SJCRH30 (cell line): ENCODE measurements around the gene GRID1. TPM values are rescaled to one million over a fixed set of nuclear protein-coding genes. Genes with fewer than 3 reads are reported as not detected.

Source experiments
- DNase-seq, 2 experiments: peaks; one replicate each; pipeline ENCODE4 v3.0.0-alpha.2; 2015 to 2020
- H3K27ac ChIP-seq: fragments of 250-450 bp; sonication (Bioruptor Pico); 2 replicates; pipeline ENCODE4 v1.5.1; 2020; ENCODE audit warnings: mild to moderate bottlenecking, moderate library complexity
- H3K27me3 ChIP-seq: fragments of 250-450 bp; sonication (Bioruptor Pico); 2 replicates; pipeline ENCODE4 v1.5.1; 2020; ENCODE audit warnings: mild to moderate bottlenecking, moderate library complexity
- H3K36me3 ChIP-seq: fragments of 250-450 bp; sonication (Bioruptor Pico); 2 replicates; pipeline ENCODE4 v1.5.1; 2020; ENCODE audit warnings: mild to moderate bottlenecking, moderate library complexity
- H3K4me1 ChIP-seq: fragments of 250-450 bp; sonication (Bioruptor Pico); 2 replicates; pipeline ENCODE4 v1.5.1; 2020; ENCODE audit warnings: mild to moderate bottlenecking, moderate library complexity
- H3K4me3 ChIP-seq: fragments of 250-450 bp; sonication (Bioruptor Pico); 2 replicates; pipeline ENCODE4 v1.5.1; 2020; ENCODE audit warnings: mild to moderate bottlenecking, moderate library complexity
- H3K9me3 ChIP-seq: fragments of 250-450 bp; sonication (Bioruptor Pico); replicated peaks from 2 replicates; pipeline ENCODE4 v1.5.1; 2020; ENCODE audit warnings: mild to moderate bottlenecking, moderate library complexity
- total RNA-seq: library from RNA; depleted of rRNA; stranded (reverse); fragments of >200 nt; shearing (Covaris generic); gene quantifications from 2 replicates; pipeline ENCODE4 v1.2.3, GENCODE V29; 2014

The GRID1 gene
- total RNA-seq, 1 experiment from 2014 or later: not detected

DNA sequence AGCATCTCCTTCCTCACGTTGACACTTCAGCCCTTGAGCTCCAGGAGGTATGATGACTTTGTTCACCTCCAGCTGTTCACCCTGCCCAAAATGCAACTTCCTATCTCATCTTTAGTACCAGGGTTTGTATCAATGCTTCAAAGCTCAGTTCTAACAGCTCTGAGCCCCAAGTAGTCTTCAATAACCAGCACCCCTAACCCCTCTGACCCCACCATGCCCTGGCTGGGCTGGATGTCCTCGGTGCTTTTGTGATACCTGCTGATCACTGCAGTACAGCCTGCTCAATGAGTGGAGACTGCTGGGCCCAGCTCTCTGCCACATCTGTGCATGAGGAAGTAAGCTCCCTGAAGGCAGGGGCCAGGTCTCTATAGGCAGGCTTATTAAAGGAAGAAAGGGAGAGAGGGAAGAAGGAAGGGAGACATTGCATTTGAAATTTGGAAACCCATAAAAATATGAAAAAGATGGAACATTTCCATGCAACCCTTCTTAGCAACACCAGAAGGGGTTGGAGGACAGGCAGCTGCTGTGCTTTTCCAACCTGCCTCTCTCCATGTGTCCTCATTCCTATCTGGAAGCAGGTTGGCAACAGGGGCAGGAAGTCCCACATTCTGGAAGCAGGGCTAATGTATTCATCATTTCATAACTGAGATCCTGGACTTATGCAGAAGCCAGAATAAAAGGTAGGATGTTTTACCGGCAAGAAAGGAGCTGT lies 756.1 kb downstream of the GRID1 start:
- Histone ChIP-seq H3K36me3 (no peaks in the 10 kb centered on the region), H3K27me3 (no peaks in the 10 kb centered on the region), H3K4me1 (no peaks in the 10 kb centered on the region), H3K27ac (no peak overlapping the region), H3K4me3 (no peak overlapping the region), H3K9me3 (no peaks in the 10 kb centered on the region)
- no peak for DNase-seq

DNA sequence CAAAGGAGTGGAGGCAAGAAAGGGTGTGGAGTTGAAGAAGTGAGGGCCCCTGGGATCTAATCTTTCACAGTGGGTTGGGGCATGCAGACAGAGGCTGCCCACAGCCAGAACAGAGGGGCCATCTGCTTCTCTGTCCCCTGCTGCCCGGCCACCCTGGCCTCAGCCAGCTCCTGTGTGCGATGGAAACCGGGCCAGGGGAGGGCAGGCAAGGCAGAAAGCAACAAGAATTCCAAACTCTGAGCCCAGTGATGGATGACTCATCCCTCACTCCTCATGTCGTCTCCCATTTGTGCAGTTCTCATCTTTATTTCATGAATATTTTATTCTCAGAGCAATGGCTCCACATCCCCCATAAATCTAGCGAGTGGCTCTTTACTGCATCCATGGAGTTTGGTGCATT lies 757.1 kb downstream of the GRID1 start:
- no peak for DNase-seq
- Histone ChIP-seq H3K9me3 (no peaks in the 10 kb centered on the region), H3K4me3 (no peak overlapping the region)

DNA sequence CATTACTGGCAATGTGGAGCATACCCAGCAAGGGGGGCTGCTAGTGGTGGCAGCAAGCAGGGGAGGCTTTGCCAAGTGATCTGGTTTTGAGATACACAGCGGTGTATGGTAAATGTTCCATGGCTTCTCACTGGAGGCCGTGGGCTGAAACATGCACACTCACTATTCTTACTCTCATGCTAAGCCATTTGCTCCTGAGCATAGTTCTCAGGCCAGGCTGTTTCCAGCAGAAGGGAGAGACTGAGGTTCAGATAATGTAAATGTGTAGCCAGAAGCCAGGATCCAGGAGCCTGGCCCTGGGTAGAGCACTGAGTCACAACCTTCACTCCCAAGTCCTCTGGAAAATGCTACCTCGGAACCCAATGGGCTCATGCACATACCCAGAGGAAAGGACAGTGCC lies 757.9 kb downstream of the GRID1 start:
- DNase-seq: no peak
- no peaks in the 10 kb centered on the region for H3K4me1 ChIP-seq
- no peaks in the 10 kb centered on the region for H3K27me3 ChIP-seq
- H3K27ac ChIP-seq: no peak overlapping the region
- no peaks in the 10 kb centered on the region for H3K36me3 ChIP-seq
- no peaks in the 10 kb centered on the region for H3K9me3 ChIP-seq
- H3K4me3 ChIP-seq: no peak overlapping the region

More for the DNA sequence above, 757.1 kb downstream of the GRID1 start:
- Histone ChIP-seq H3K27me3 (no peaks in the 10 kb centered on the region), H3K4me1 (no peaks in the 10 kb centered on the region), H3K36me3 (no peaks in the 10 kb centered on the region), H3K27ac (no peak overlapping the region)

DNA sequence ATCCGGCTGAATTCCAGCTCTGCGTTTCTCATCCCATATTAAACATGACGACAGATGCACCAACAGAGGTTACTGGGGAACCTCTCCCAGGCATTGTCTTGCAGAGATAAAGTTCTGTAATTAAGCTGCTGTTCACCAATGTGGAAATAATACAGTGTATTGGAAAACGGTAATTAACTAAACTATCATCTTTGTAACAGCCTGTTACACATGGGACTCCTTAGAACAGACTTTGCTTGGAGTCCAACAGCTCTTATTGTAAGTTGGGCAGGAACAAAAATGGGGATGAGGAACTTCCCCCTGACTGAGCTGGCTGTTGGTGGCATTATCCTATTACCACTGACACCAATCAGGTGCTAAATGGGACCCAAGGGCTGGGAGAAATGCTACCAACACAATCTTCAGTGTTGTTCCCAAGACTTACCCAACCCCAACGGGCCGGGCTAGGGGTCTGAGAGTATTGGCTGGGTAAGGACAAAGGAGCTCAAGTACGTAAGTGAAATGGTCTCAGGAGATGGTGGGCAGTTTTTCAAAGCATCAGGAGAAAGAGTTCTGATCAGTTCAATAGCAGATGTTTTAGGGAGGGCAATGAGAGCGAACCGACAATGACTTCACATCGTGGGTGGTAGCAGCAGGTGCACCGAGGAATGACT lies 759.4 kb downstream of the GRID1 start:
- no peak for DNase-seq
- Histone ChIP-seq H3K4me1 (no peaks in the 10 kb centered on the region), H3K9me3 (no peaks in the 10 kb centered on the region), H3K36me3 (no peaks in the 10 kb centered on the region), H3K4me3 (no peak overlapping the region), H3K27me3 (no peaks in the 10 kb centered on the region), H3K27ac (no peak overlapping the region)

DNA sequence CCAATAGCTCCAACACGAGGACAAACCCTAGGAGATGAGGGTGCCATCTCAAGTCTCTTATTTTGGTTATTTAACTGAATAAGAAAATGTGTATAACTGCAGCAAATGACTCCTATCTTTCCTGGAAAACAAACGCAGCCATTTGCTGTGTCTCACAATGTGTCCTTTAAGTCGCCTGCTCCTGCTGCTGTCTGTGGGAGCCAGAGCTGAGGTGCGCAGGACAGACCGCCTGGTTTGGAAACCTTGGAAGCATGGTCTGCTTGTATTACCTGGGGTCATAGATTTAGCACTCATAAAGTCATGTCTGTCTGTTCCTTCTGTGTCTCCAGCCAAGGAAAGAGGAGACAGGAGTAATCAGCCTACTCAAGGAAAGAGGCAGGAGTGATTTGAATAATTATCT lies 760.2 kb downstream of the GRID1 start:
- Histone ChIP-seq H3K9me3 (no peaks in the 10 kb centered on the region), H3K27me3 (no peaks in the 10 kb centered on the region), H3K4me3 (no peak overlapping the region), H3K4me1 (no peaks in the 10 kb centered on the region), H3K36me3 (no peaks in the 10 kb centered on the region), H3K27ac (no peak overlapping the region)
- no peak for DNase-seq

DNA sequence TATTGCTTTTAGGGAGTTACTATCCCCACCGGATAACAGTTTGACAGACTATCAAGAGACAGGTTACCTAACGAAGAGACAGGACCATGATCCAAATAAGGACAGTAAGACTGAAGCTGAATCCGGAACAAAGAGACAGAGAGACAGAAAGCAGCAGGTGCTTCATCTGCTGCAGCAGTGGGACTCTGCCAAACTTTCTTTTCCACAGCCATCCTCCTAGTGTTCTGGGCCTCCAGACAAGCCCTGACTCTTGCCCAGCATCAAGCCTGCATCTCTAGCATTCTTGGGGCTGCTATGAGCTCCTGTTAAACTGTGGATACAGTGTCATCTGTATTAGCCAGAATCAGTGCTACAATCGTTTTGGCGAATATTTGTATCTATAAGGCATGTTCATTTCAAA lies 761.7 kb downstream of the GRID1 start:
- no peak for DNase-seq
- H3K4me3 ChIP-seq: no peak overlapping the region

DNA sequence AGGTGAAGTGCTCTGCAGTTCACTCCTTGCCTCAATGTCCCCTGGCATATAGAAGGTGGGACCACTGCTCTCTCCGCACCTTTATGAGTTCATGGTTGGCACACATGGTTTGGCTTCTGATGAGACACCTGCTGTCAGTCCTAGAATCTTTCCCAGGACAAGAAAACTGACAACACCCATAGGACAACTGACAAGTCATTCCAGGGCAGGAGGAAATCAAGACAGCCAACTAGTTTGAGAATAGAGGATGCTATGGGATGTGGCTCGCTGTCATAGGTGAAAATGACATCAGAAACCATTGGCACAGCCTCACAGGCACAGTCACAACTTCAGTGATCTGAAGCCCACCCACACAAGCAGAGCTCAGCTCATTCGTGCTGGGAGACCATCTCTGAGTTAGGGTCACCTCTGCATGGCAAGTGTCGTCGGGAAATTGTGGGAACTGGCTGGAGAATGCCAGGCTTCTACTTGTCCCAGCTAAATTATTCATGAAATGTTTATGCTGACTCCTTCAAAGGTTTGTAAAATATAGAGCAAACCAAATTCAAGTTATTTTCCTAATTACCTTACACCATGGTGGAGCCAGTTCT lies 762.4 kb downstream of the GRID1 start:
- no peak overlapping the region for H3K27ac ChIP-seq
- no peaks in the 10 kb centered on the region for H3K27me3 ChIP-seq
- no peaks in the 10 kb centered on the region for H3K36me3 ChIP-seq
- H3K4me1 ChIP-seq: no peaks in the 10 kb centered on the region
- no peak overlapping the region for H3K4me3 ChIP-seq
- H3K9me3 ChIP-seq: no peaks in the 10 kb centered on the region
- DNase-seq: no peak

More for the DNA sequence above, 761.7 kb downstream of the GRID1 start:
- no peaks in the 10 kb centered on the region for H3K4me1 ChIP-seq
- H3K36me3 ChIP-seq: no peaks in the 10 kb centered on the region
- H3K27ac ChIP-seq: no peak overlapping the region
- H3K9me3 ChIP-seq: no peaks in the 10 kb centered on the region
- no peaks in the 10 kb centered on the region for H3K27me3 ChIP-seq

DNA sequence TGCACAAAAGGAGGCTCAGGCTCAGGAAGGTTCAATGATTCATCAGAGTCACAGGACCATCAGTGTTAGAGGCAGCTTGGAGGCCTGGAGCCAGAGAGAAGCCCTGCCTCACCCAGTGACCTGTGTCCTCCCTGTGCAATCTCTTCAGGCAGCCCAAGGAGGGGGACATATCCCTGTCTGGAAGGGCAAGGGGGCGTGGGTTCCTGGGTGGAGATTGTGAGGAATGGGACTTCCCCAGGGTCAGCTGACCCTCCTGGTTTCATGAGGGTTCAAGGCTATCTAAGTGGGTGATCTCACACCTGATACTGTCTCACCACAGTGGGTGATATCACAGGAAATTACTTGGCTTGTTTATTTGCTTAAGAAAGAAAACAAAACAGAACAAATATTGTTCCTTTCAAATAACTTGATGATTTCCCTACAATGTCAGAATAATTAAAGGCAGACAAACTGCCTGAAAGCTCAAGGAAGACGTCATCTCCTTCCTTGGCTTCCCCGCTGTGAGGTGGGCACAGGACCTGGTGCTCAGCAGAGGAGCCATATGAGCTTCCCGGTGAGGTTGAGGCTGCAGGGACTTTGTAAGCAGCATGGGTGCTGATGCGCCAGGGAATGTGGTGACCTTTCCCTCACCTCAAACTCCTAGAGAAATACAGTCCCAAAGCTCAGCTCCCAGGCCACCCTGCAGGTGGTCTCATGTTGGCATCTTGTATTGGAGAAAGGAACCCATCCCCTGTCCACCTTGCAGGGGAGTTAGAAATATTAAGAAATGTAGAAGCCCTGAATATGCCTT lies 763.2 kb downstream of the GRID1 start:
- Histone ChIP-seq H3K9me3 (no peaks in the 10 kb centered on the region), H3K4me1 (no peaks in the 10 kb centered on the region), H3K4me3 (no peak overlapping the region), H3K27me3 (no peaks in the 10 kb centered on the region), H3K36me3 (no peaks in the 10 kb centered on the region), H3K27ac (no peak overlapping the region)
- no peak for DNase-seq

DNA sequence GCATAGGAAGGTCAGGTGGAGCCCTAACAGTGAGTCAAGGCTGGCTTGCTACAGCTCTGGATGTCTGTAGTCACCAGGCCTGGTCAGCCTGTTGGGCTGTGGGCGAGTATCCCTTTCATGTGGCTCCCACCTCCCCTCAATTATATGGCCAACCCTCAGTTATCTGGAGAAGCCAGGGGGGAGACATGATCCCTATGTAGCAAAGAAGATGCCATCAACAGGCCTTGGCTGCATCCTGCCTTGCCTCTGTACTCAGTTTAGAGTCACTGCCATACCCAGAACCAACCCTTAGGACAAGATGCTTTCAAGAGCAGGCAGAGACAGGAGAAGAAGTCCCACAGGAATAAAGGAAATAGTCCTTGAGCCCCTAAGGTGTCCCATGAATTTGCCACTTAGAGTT lies 763.9 kb downstream of the GRID1 start:
- no peak overlapping the region for H3K4me3 ChIP-seq
- H3K9me3 ChIP-seq: no peaks in the 10 kb centered on the region
- H3K27ac ChIP-seq: no peak overlapping the region
- no peaks in the 10 kb centered on the region for H3K36me3 ChIP-seq
- no peaks in the 10 kb centered on the region for H3K4me1 ChIP-seq
- H3K27me3 ChIP-seq: no peaks in the 10 kb centered on the region
- DNase-seq: no peak

DNA sequence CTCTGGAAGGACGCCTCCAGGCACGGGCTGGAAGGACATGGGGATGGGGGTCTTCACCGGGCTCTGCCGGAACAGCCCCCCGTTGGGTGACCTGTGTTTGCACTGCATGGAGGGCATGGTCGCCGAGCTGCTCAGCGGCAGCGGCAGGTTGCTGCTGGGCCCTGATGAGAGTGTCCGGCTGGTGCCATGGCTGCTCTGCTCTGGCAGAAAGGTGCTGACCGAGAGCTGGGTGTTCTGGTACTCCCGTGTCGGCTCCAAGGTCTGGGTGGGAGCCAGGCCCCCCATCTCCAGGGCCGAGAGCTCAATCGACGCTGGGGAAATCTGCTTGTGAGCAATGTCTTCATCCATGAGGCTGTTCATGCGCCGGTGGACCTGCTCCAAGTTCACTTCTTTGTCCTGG lies 764.3 kb downstream of the GRID1 start:
- Histone ChIP-seq H3K27ac (no peak overlapping the region), H3K4me1 (no peaks in the 10 kb centered on the region), H3K4me3 (no peak overlapping the region), H3K36me3 (no peaks in the 10 kb centered on the region), H3K27me3 (no peaks in the 10 kb centered on the region), H3K9me3 (no peaks in the 10 kb centered on the region)
- DNase-seq: no peak

DNA sequence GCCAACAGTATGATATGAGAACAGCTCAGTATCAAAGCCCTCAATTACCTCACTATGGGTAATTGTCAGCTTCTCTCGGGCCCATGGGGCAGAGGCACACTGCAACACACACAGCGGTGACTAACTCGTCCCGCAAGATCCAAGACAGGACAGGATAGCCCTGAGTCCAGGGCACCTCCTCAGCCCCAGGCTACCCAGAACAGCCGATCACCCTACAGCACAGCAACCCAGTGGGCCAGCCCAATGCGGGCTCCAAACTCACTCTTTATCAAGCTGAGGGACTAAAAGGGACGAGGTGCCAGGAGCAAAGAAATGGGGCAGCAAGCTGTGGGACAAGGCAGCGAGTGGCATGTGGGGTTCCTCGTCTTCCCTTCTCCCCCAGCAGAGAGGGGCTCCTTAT lies 765.1 kb downstream of the GRID1 start:
- Histone ChIP-seq H3K9me3 (no peaks in the 10 kb centered on the region), H3K27ac (no peak overlapping the region), H3K4me3 (no peak overlapping the region), H3K36me3 (no peaks in the 10 kb centered on the region), H3K27me3 (no peaks in the 10 kb centered on the region), H3K4me1 (no peaks in the 10 kb centered on the region)
- no peak for DNase-seq

DNA sequence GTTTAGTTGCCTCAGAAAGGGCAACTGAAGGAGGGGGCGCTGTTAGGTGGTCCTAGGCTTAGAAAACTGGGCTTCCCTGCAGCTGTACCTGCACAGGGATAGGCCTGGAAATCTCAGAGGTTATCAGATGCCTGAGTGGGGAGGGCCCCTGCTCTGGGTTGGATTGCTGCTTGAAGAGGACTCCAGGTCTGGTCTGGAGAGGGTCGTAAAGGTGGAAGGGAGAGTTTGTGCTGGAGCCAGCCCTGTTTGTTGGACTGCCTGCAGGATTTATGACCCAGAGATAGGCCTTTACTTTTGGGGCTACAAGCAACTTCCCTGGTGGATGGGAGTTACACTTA lies 765.9 kb downstream of the GRID1 start:
- no peaks in the 10 kb centered on the region for H3K9me3 ChIP-seq
- no peak overlapping the region for H3K4me3 ChIP-seq
- H3K27me3 ChIP-seq: no peaks in the 10 kb centered on the region
- H3K27ac ChIP-seq: no peak overlapping the region
- no peaks in the 10 kb centered on the region for H3K36me3 ChIP-seq
- DNase-seq: no peak
- no peaks in the 10 kb centered on the region for H3K4me1 ChIP-seq

DNA sequence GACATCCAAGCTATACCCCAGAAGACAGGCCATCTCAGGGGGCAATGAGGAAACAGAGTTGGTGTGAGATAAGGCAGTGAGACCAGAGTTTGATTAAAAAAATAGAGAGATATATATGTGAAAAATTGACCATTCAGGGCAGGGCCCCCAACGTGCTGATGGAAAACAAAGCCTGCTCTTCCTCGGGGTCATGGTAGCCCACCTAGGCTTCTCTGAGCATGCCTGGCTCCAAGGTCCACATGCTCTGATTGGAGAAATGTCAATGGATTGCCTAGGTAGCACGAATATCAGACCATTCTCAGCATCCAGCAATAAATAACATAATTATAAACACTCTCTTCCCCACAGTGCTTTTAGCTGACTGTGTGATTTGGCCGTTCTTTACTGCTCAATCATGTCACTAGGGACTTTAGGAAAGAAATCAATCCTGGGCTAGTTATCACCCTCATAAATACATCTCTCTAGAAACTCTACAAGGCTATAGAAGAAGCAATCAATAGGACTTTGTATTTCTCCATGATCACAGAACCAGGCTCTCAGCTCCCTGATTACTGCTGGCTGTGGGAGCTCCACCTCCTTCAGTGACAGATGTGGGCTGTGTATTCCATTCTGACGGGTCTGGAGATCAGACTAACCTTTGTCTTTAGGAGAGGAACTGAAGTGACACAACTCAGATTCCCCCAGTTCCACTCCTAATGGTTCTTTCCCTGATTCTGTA lies 766.4 kb downstream of the GRID1 start:
- no peak overlapping the region for H3K4me3 ChIP-seq
- no peaks in the 10 kb centered on the region for H3K4me1 ChIP-seq
- H3K9me3 ChIP-seq: no peaks in the 10 kb centered on the region
- no peak for DNase-seq
- no peak overlapping the region for H3K27ac ChIP-seq
- no peaks in the 10 kb centered on the region for H3K36me3 ChIP-seq
- H3K27me3 ChIP-seq: no peaks in the 10 kb centered on the region

DNA sequence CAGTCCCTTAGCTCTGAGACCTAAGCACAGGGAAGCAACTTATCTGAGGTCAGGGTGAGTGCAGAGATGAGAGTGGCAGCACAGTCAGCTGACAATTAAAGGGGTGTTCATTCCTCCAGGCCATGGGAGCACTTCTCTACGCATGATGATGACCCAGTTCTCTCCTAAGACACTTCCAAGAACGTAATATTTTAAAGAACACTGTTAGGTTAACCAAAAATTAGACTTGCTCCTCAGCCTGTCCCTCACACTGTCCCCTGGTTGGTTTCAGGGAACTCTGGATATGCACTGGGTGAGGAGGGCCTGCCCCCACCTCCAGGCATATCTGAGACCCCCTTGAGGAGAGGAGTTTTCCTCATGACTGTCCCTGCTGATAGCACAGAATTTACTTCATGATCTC lies 767.5 kb downstream of the GRID1 start:
- no peaks in the 10 kb centered on the region for H3K27me3 ChIP-seq
- no peak overlapping the region for H3K4me3 ChIP-seq
- no peak for DNase-seq
- no peak overlapping the region for H3K27ac ChIP-seq
- H3K4me1 ChIP-seq: no peaks in the 10 kb centered on the region
- no peaks in the 10 kb centered on the region for H3K9me3 ChIP-seq
- no peaks in the 10 kb centered on the region for H3K36me3 ChIP-seq

DNA sequence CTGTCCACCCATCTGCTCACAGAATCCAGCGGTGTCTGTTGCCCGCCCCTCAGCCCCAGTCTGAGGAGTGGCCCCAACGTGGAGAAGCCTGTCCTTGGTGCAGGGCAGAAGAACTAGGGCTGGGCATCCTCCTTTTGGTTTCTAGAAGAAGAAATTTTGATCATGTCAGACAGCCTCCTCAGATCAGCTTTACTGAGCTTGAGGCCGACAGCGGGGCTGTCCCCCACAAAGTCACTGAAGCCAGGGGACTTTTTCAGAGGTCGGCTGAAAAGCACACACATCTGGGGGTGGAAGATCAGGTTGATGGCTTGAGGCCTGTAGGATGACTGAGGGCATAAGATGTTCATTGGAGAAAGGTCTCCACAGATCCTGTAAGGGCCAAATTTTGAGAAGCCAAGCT lies 767.9 kb downstream of the GRID1 start:
- no peaks in the 10 kb centered on the region for H3K9me3 ChIP-seq
- H3K27ac ChIP-seq: no peak overlapping the region
- no peaks in the 10 kb centered on the region for H3K4me1 ChIP-seq
- no peaks in the 10 kb centered on the region for H3K27me3 ChIP-seq
- H3K36me3 ChIP-seq: no peaks in the 10 kb centered on the region
- H3K4me3 ChIP-seq: no peak overlapping the region
- DNase-seq: peak in 1 of 2 experiments; percentile 2
